CD4-positive, alpha-beta T cell treated with Interleukin-1 beta for 1 hour (primary cell): ENCODE results near the gene CFL2.
A peak's percentile ranks its signal among the peaks of the same experiment; 100 is the strongest.
"Not testable (repeated sequence)": the region's sequence is repeated elsewhere in the genome, so short reads cannot be mapped to it uniquely, and the experiment has no call there.

Experiments
- DNase-seq, 2 donors: peaks; one replicate each; pipeline ENCODE4 v3.0.0-alpha.2; 2020 to 2022

The CFL2 gene

DNA sequence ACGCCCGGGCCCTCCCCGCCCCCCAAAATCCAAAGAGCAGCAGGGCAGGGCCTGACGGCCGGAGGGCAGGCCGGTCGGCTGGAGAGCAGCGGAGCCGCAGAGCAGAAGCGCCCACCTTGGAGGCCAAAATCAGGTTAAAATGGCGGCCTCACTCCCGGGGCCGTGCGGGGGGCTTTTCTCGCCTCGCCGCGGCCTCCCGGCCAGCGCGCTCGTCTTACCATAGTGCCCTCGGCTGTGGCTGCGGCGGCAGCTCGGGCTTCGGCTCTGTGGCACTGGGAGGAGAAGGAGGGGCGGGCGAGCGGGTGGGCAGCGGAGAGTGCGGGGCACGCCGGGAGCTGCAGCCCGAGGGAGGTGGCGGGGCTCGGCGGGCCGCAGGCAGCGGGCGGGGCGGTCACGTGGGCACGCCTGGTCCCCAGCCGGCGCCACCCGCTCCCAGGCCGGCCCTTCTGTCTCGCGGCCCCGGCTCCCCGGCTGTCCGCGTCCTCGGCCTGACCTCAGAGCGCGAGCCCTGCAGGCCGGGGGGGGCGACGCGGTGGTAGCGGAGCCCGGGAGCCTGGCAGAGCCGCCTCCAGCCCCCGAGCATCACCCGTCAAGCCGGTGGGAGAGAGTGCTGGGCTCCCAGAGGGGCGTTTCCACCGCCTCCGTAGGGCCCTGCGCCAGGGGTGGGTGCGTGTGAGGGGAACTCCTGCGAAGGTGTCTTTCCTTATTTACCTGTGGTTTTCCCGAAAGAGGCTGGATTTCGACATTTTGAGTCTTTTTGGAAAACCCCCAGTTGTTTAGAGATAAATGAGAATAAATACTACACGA lies at the start of gene CFL2:
TSS of gene CFL2 (minus strand) at position 274 of the 807 bp plus-strand sequence. CDS start at position 221, 53 bp downstream.
- DNase-seq, result peak; percentile 73 to 79

DNA sequence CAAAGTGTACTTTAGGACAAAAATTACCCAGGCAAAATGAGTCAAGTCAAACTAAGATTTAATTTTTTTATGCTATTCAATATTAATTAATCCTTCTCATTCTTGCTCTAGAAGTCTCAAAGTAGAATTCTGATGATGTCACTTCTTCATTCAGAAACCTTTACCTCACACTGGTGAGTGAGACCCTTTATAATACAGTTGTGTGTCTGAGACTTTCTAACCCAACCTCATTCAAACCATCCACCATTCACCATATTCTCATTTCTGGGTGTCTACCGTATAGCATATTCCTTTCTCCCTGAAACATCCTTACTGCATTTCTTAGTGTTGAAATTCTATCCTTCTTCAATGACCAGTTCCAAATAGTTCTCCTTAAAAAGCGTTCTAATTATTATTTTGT lies 40.8 kb upstream of the CFL2 start:
- DNase-seq, result no peak

DNA sequence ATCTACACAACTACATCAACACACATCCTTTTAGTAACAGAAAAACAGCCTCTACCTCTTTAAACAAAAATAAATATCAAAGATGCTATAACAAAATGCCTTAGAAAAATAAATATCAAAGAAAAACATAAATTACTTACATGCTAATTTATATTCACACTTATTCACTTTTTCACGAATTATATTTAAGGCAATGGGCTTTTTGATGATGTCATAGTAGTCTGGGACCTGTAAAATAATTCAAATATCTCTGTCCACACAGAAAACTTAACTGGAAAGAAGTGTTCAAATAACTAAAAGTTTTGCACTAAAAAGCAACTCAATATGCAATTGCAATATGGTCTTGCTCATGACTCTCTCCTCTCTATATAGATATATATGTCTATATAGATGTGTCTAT lies 40.3 kb upstream of the CFL2 start:
- no peak for DNase-seq

DNA sequence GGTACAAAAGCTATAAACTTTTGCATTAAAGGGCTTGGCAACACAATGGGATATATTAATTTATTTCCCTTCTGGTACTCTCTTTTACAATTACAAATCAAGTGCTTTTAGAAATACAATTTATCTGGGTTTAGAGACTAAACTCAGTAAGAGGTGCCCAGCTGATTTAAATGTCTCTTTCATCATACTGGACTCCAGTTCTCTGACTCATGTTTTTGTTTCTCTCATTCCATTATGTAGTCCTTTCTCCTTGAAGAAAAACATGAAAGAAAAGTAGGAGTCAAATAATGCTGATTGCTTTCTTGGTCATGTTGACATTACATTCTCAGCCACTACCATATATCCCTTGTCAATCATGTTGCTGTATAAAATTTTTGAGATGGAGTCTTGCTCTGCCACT lies 36.3 kb upstream of the CFL2 start:
- no peak for DNase-seq

DNA sequence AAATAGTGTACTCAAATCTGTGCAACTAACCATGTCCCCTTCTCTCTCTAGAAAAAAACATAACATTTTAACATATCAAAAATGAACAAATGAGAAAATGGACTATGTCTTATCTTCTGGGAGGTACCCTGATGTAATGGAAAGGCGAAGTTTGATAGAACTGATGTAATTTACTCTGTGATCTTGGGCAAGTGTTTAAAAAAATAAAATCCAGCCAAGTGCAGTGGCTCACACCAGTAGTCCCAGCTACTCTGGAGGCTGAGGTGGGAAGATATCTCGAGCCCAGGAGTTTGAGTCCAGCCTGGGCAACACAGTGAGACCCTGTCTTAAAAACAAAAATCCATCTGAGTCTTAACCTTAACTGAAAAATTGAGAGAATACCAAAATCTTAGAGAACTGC lies 35.8 kb upstream of the CFL2 start:
- DNase-seq, result no peak

DNA sequence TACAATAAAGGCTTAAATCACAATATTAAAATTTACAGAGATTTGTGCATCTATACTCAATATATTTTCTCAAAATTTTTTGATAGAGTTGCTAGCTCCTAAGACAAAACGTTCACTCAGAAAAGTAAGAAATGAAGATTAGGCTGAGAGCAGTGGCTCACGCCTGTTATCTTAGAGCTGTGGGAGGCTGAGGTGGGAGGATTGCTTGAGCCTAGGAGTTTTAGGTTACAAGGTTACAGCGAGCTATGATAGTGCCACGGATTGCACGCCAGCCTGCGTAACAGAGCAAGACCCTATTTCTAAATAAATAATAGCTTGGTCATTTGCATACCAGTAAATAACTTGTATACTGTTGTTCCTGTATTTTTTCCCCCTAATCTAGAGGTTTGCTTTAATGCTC lies 35.0 kb upstream of the CFL2 start:
- no peak for DNase-seq

DNA sequence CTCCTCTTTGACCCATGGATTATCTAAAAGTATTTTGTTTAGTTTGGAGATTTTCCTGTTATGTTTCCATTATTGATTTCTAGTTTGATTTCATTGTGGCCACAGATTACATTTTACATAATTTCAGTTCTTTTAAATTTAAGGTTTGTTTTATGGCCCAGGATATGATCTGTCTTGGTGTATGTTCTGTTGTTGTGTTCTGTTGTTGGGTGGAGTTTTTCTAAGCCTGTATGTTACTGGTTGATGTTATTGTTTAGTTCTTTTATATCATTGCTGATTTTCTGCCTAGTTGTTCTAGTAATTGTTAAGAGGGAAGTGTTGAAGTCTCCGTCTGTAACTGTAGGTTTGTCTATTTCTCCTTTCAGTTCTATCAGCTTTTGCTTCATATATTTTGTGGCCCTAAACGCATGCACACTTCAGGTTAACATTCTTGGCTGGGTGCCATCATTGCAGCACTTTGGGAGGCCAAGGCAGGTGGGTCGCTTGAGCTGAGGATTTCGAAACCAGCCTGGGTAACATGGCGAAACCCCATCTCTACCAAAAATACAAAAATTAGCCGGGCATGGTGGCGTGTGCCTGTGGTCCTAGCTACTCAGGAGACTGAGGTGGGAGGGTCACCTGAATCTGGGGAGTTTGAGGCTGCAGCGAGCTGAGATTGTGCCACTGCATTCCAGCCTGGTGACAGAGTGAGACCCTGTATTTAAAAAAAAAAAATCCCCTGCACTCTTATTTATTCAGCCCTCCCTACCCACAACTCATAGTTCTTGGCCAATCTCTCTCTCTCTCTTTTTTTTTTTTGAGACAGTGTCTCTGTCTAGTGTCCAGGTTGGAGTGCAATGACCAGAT lies 28.1 kb upstream of the CFL2 start:
- no peak for DNase-seq

DNA sequence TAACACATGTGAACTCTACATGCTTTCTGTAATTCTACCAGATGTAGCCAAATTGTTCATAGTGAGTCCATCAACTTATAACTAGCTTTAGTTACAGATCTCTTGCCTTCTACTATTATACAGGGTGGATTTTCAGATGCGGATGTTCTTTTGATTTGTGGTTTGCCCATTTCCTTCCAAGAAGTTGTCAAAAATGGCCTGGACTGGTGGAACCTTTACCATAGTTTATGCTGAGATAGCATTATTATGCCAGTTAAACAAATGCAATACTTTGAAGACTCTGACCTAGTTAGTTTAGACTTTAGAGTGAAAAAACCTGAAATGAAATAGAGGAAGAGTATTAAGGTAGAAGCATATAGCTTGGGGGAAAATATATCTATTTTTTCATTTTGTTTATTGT lies 27.4 kb upstream of the CFL2 start:
- peak in 1 of 2 donors; percentile 40 for DNase-seq

DNA sequence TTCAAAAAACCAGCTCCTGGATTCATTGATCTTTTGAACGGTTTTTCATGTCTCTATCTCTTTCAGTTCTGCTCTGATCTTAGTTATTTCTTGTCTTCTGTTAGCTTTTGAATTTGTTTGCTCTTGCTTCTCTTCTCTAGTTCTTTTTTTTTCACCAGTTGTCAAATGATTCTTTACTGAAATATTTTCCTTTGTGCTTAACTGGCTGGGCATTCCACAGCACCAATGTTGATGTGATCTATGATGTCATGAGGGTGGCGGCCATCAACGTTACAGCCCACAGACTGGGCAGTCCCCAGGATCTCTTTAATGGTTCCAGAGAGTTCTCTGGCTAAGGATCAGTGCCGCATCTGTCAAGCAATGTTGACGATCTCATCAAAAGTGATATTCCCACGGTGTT lies 25.7 kb upstream of the CFL2 start:
- not testable (repeated sequence) for DNase-seq

DNA sequence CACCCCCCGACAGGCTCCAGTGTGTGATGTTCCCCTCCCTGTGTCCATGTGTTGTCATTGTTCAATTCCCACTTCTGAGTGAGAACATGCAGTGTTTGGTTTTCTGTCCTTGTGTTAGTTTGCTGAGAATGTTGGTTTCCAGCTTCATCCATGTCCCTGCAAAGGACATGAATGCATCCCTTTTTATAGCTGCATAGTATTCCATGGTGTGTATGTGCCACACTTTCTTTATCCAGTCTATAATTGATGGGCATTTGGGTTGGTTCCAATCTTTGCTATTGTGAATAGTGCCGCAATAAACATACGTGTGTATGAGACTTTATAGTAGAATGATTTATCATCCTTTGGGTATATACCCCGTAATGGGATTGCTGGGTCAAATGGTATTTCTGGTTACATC lies 22.7 kb upstream of the CFL2 start:
- DNase-seq, result not testable (repeated sequence)

DNA sequence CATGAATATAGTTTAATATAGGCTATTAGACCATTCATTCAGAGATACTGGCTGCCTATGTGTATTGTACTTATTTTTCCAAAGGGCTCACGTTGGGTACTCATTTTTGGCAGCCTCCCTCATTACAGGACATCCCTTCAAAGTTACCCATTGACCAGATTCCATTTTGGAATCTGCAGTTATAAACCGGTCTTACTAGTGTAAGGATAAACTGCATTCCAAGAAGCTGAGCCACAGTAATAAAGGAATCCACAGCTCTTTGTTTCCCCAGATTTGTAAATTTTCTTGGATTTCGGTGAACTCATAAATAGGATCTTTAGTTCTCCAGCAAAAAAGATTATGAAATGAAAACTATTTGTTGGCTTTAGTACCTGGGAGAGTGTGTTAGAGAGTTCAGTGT lies 18.9 kb upstream of the CFL2 start:
- no peak for DNase-seq

DNA sequence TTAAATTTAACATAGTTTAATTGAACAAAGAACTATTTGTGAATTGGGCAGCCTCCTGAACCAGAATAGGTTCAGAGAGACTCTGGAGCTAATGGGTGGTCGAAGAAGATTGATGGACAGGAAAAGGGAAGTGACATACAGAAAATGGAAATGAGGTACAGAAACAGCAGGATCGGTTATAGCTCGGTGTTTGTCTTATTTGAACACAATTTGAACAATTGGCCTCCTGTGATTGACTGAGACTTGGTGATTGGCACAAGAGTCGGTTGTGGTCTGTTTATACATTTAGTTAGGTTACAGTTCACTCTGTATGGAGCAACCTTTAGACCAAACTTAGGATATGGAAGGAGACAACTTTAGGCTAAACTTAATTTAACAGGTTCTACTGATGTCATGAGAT lies 18.4 kb upstream of the CFL2 start:
- no peak for DNase-seq

DNA sequence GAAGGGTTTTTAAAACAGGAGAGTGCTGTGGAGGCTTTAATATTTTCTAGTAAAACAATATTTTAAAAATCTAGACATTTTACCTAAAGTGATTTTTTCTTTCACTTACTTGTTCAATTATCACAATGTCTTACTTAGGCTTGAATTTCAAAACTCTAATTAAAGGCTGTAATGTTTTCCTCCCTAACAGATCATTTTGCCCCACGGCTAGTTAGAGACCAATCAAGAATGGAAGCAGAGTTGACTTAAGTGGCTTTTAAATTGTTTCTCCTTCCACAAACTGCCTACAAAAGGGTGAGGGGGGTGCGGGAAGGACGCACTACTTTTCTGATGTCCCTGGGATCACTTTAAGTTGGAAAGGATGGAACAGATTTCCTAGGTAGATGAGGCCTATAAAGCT lies 9.5 kb upstream of the CFL2 start:
- no peak for DNase-seq

DNA sequence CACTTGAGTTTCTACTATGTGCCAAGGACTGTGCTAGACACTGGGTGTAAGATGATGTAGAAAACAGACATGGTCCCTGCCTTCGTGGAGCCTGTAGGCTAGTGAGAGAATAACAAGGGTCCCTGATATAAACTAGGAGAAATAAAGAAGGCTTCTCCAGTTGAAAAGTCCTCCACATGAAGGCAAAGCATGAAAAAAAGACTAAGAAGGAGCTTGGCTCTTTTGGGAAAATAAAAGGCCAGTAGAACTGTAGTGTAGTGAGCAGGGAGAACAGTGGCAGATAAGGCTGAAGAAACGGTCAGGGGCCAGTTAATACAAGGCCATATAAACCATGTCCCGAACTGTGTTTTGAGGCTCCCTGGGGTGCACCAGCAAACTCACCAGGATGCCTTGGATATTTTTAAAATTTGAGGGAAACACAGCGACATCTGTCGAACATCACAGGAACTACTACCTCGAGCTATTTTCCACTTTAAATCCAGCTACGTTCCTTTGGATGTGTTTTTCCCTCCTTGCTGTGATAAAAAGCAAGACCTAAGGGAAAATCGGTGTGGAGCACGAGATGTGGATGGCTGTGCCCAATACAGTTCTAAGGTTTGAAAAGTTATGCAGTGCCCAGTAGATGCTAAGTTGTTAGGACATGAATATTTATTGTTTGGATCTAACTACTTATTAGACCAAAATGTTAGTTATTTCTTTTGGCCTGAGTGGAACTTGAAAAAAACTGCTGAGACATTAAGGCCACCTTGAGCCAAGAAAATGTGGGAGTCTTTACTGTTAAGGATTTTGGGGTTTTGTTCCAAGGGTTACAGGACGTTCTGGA lies 8.5 kb upstream of the CFL2 start:
- peak; percentile 23 to 52 for DNase-seq

DNA sequence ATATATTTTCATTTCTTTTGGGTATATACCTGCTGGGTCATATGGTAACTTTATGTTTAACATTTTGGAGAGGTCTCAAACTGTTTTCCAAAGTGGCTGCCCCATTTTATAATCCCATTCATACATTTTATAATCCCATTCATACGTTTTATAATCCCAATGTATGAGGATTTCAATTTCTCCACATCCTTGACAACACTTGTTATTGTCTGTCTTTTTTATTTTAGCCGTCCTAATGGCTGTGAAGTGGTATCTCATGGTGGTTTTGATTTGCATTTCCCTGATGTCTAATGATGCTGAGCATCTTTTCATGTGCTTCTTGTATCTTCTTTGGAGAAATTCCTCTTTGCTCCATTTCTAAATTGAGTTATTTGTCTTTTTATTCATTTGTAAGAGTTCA lies 6.7 kb upstream of the CFL2 start:
- DNase-seq, result no peak

DNA sequence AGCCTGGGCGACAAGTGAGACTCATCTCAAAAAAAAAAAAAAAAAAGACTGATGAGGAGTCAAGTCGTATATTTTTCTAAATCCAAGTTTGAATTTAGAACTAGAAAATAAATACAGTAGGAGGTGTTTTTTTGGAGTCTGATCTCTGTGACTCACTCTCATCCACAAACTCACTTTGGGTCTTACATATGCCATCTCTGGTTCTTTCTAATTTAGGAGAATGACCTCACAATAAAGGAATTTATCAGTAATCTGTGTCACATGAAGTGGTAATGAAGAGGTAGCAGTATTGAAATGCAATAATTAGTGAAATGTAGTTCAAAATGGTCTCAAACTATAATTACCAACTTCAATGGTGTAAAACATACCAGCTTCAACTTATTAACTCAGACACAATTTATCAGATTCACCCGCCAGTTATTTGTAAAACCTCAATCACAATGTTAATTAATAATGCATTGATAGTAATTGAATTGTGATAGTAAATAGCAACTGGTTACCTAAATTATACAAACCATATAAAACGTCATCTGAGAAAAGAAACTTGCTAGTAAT lies 4.4 kb upstream of the CFL2 start:
- no peak for DNase-seq

DNA sequence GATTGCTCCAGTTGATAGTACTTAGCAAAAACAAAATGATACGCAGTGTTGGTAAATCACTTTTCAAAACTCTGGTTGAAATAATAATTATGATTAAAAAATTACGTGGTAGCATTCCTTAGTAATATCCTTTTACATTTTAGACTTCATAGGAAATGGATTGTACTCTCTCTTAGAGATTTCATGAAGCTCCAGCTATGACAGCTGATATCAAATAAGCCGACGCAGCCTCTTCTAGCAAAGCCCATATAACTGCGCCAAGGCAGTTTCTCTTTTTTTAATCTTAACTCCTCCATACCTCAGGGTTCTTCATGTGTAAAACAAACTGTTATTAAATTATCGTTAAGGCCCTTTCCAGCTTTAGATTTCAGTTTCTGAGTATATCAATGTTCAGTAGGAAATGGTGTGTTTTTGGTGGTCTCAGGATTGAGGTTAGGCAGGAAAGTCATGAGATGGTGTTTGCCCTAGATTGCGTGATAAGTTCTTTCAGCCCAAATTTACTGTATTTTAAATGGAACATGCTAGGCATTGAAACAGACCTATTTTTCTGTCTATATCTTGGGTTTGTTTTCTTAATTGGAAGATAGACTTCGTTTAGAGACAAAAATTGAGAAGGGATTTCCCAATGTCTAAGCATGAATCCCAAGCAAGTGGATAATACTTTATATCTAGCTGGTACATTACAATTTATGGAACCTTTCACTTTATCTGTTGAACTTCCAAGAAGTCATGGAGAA lies 902 bp upstream of the CFL2 start:
- no peak for DNase-seq

DNA sequence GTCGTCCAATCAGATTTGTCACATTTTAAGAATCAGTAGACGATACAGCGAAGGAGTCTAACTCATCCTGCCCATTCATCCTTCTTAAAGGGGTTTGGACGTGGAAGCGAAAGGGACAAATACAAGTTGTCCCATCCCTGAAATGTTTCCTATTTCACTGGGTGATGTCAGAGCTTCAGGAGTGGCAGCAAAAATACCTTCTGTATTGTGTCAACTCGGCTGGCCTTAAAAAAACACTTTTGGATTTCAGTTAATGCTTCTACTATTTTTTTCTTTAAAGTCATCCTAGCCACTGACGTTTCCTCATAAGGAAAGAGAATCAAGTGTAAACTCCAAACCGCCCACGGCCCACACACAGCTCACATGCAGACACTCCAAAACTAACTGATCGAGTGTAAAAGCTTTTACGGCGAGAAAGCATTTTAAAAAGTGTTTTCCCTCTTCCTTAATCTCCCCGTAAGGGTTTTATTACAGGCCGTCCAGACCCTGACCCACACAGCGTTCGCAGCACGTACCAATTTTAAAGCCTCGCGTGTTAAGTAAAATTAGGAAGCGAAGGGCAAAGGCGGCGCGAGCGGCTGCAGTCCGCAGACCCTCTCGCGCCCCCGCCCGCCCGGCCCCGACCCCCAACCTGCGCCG lies 593 bp downstream of the CFL2 start:
- DNase-seq, result peak; percentile 2 to 28

DNA sequence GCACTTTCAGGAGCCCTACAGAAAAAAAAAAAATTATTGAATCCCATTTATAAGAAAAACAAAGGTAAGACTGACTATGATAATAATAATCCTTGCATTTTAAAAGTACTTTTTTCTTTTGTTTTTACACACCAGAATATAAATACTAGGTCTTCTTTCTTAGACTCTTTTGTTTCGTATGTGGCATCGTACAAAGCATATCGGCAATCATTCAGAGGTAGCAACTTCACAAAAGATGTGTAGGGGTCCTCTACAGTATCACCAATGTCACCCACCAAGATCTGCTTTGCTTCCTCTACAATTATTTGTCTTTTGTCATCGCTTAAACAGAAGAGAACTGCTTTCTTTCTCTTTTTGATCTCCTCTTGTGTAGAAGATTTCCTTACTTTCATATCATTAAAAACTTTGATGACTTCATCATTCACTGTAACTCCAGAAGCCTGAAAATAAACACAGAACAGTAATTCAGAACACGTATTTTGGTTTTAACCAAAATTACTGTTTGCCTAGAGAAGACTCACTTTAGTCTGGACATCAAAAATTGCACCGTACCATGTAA lies 1.2 kb downstream of the CFL2 start:
- no peak for DNase-seq

DNA sequence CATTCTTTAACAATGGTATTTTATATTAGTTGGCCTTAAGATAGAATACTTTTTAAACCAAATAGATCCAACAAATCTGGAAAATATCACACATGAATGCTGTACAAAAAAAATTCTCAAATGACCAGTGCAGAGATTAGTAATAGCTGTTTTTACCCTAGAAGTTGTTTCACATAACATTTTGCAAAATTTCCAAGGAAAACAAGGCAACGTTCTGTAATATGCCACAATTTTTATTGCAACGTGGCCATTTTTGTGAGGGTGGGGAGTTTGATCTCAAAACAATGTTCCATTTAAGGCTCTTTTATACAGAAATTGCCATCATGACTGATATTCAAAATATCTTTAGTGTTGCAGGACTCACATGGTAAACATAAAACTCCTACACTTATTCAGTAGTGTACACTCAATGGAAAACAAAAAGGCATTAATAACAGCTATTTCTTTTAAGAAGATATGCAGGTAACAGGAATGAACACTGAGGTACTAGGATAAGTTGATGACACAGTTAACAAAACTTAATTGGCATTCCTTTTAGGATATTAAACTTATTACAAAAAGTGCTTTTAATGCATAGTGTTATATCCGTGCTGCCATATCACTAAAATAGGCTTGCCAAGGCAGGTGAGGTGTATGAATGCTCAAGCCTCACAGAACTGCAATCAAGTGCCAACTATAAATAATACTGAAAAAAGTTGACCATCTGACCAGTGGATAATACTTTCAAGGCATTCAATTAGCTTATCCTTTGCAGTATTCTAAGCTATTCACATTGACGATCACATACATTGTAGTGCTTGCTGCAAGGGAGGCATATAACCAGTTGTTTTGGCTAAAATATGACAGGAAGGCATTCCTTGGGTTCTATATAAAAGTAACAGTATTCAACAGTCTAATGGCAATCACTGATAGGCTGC lies 2.3 kb downstream of the CFL2 start:
- DNase-seq, result no peak
